ENCODE data around the gene COL23A1. TPM values are rescaled to one million over a fixed set of nuclear protein-coding genes. Genes with fewer than 3 reads are reported as not detected.

Gene COL23A1
- total and polyA plus RNA-seq, 2 of the 8 experiments (the other 6 are each of a cell fraction or from before 2014, with no cell fraction given), result 3.1 to 4.7 TPM

DNA sequence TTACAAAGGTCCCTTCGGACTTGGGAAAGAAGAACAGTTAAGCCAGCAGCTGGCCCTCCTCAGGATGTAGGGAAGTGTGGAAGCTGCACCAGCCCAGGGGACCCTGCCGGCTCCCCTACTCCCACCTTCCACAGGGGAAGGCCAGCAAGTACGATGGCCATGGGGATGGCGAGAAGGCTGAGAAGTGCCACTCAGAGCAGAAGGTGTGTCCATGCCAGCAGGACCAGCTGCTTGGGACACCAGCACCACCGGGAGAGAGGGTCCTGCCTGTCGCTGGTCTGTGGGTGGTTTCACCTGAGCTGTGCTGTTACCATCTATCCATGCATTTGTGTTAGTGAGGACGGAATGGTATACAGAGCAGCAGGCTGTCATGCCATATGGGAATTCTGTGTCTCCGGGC, 209.0 kb downstream of the COL23A1 start:
- Histone ChIP-seq H4K91ac (replicated peaks; ENCODE audit: insufficient read length, low read length) (peak overlapping the region; percentile 23), H3K27ac (ENCODE audit: low read depth, low read length) (no peak overlapping the region), H4K5ac (ENCODE audit: insufficient read length, low read depth, low read length) (no peak overlapping the region), H3K79me2 (ENCODE audit: control insufficient read depth in 1 of 2, insufficient read depth in 2 of 2, low read length in 2 of 2) (no peaks in the 10 kb centered on the region), H3K14ac (ENCODE audit: insufficient read length) (no peak overlapping the region), H3K56ac (replicated peaks; ENCODE audit: insufficient read length, low read depth, low read length) (no peak overlapping the region), H2BK5ac (ENCODE audit: low read depth, low read length) (no peak overlapping the region), H3K4me2 (ENCODE audit: insufficient read depth in 1 of 2, low read depth in 2 of 2, low read length in 2 of 2) (no peak overlapping the region), H2BK20ac (ENCODE audit: low read length) (0 out of 2 replicates have a peak overlapping the region, but pooled peaks have one; percentile 32), H4K20me1 (replicated peaks in 1 of 2; ENCODE audit: control insufficient read depth in 1 of 2, insufficient read depth in 2 of 2, low read length in 2 of 2) (no peaks in the 10 kb centered on the region), H3K27me3 (replicated peaks in 1 of 4; ENCODE audit: control insufficient read depth in 3 of 4, extremely low read depth in 1 of 4, insufficient read depth in 3 of 4, low read length in 3 of 4) (no peaks in the 10 kb centered on the region; a peak in 1 of 7 replicates), H2AK5ac (ENCODE audit: low read depth, low read length) (no peak overlapping the region), H3K79me1 (ENCODE audit: low read depth, low read length) (no peaks in the 10 kb centered on the region), H4K8ac (ENCODE audit: extremely low read depth, insufficient read depth, low read length) (no peak overlapping the region), H3K18ac (ENCODE audit: extremely low read depth, low read length) (no peak overlapping the region), H2AFZ (ENCODE audit: low read length) (no peak overlapping the region), H3K36me3 (ENCODE audit: control insufficient read depth in 2 of 4, insufficient read depth in 4 of 4, low read length in 3 of 4) (no peaks in the 10 kb centered on the region), H2BK120ac (replicated peaks; ENCODE audit: low read depth, low read length) (no peak overlapping the region), H3K9me3 (ENCODE audit: insufficient read depth in 2 of 2, low read depth in 1 of 2, low read length in 1 of 2) (no peaks in the 10 kb centered on the region), H2BK12ac (ENCODE audit: low read depth, low read length) (0 out of 2 replicates have a peak overlapping the region, but pooled peaks have one; percentile 75), H3K9ac (replicated peaks in 1 of 4; ENCODE audit: extremely low read depth in 1 of 4, low read depth in 3 of 4, low read length in 3 of 4) (no peak overlapping the region), H2BK15ac (ENCODE audit: low read length) (peak overlapping the region; percentile 46; the same call in 1 of the 2 replicates), H3K4me1 (replicated peaks in 1 of 4; ENCODE audit: control insufficient read depth in 3 of 4, insufficient read depth in 4 of 4, low read length in 3 of 4) (peaks cover 0 to 18% (median 7%) of the 10 kb centered on the region in 4 experiments; a peak in 5 of 7 replicates), H3K23me2 (ENCODE audit: low read depth, low read length) (no peaks in the 10 kb centered on the region), H3K4ac (replicated peaks; ENCODE audit: insufficient read length, low read depth, low read length) (peak overlapping the region; percentile 59), H3K4me3 (ENCODE audit: extremely low read depth in 1 of 4, insufficient read depth in 2 of 4, low read depth in 3 of 4, low read length in 4 of 4) (no peak overlapping the region), H3K23ac (ENCODE audit: insufficient read length) (no peak overlapping the region)
- WGBS, 2 experiments (ENCODE audit: extremely low coverage in 1 of 2, insufficient coverage in 1 of 2, insufficient read length in 1 of 2, insufficient replicate concordance in 2 of 2, low coverage in 1 of 2, low lambda C conversion rate in 2 of 2, missing lambda C conversion rate in 1 of 2), result 95% methylated on average over 8 of the region's 8 CpGs; no CpG with 5 or more reads in 1 of the 2 experiments
- FAIRE-seq, result no peak
- ChIA-PET CTCF (ENCODE audit: partially characterized antibody) (interaction anchor here (0.6 kb wide), 1 partner anchor 92 kb away, joined by 4 read pairs; no protein-coding TSS in a partner anchor), POLR2A (ENCODE audit: partially characterized antibody) (interaction anchor here (0.9 kb wide), 1 partner anchor 10 kb away, joined by 3 read pairs; no protein-coding TSS in a partner anchor)
- TF ChIP-seq SIRT6 (IDR thresholded peaks at IDR 0.05; ENCODE audit: low read length) (no peak), SUZ12 (IDR thresholded peaks at IDR 0.05; ENCODE audit: low read length) (no peak), ATF2 (IDR thresholded peaks at IDR 0.05; ENCODE audit: low read length) (no peak), RFX5 (IDR thresholded peaks at IDR 0.05; ENCODE audit: borderline replicate concordance, low read depth, low read length) (no peak)
- no peak for DNase-seq (ENCODE audit: low read depth in 1 of 2, low spot score in 2 of 2)

All from H1 (cell line).